ENCODE measurements around the gene CDC42BPG. TPM values are rescaled to one million over a fixed set of nuclear protein-coding genes. Genes with fewer than 3 reads are reported as not detected.

CDC42BPG gene
- total and polyA plus RNA-seq, 10 of the 15 experiments (the other 5 are each of a cell fraction or from before 2014, with no cell fraction given) = 0.02 to 1.3 (median 0.09) TPM; not detected in 1

DNA sequence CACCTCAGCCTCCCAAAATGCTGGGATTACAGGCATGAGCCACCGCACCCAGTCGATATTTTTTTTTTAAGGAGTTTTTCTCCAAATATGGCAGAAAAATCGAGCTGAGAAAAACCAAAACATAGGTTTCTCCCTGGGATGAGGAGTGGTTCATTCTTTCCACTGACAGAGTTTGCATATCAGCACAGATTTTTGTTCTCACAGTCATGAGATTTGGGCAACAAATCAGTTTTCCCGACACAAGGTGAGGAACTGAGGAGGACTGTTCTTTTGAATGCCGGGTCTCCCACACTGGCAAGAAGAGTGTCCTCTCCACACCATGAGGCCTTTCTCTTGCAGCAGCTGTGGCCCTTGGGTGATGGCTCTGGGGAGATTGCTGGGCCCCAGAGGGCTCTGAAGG is 37.8 kb upstream of the CDC42BPG start (continued):
- TF ChIP-seq, protein P1, sequence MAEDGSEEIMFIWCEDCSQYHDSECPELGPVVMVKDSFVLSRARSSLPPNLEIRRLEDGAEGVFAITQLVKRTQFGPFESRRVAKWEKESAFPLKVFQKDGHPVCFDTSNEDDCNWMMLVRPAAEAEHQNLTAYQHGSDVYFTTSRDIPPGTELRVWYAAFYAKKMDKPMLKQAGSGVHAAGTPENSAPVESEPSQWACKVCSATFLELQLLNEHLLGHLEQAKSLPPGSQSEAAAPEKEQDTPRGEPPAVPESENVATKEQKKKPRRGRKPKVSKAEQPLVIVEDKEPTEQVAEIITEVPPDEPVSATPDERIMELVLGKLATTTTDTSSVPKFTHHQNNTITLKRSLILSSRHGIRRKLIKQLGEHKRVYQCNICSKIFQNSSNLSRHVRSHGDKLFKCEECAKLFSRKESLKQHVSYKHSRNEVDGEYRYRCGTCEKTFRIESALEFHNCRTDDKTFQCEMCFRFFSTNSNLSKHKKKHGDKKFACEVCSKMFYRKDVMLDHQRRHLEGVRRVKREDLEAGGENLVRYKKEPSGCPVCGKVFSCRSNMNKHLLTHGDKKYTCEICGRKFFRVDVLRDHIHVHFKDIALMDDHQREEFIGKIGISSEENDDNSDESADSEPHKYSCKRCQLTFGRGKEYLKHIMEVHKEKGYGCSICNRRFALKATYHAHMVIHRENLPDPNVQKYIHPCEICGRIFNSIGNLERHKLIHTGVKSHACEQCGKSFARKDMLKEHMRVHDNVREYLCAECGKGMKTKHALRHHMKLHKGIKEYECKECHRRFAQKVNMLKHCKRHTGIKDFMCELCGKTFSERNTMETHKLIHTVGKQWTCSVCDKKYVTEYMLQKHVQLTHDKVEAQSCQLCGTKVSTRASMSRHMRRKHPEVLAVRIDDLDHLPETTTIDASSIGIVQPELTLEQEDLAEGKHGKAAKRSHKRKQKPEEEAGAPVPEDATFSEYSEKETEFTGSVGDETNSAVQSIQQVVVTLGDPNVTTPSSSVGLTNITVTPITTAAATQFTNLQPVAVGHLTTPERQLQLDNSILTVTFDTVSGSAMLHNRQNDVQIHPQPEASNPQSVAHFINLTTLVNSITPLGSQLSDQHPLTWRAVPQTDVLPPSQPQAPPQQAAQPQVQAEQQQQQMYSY (CRISPR knock-in tag; IDR thresholded peaks at IDR 0.05) = no peak
- TF ChIP-seq KDM1A (IDR thresholded peaks at IDR 0.05; ENCODE audit: borderline replicate concordance) (no peak), ZNF622 (IDR thresholded peaks at IDR 0.05) (no peak), ETV6 (conservative IDR thresholded peaks at IDR 0.05 in 1 of 2, IDR thresholded peaks at IDR 0.05 in 1 of 2; ENCODE audit: borderline replicate concordance in 1 of 2, low read depth in 1 of 2) (no peak), JUNB (IDR thresholded peaks at IDR 0.05) (no peak), CREB1 (IDR thresholded peaks at IDR 0.05; ENCODE audit: low read depth) (no peak), SRF (IDR thresholded peaks at IDR 0.05; ENCODE audit: low read depth in 2 of 2, low read length in 2 of 2) (no peak), SMAD5 (IDR thresholded peaks at IDR 0.05; ENCODE audit: low read depth) (no peak)
- TF ChIP-seq, protein P2, sequence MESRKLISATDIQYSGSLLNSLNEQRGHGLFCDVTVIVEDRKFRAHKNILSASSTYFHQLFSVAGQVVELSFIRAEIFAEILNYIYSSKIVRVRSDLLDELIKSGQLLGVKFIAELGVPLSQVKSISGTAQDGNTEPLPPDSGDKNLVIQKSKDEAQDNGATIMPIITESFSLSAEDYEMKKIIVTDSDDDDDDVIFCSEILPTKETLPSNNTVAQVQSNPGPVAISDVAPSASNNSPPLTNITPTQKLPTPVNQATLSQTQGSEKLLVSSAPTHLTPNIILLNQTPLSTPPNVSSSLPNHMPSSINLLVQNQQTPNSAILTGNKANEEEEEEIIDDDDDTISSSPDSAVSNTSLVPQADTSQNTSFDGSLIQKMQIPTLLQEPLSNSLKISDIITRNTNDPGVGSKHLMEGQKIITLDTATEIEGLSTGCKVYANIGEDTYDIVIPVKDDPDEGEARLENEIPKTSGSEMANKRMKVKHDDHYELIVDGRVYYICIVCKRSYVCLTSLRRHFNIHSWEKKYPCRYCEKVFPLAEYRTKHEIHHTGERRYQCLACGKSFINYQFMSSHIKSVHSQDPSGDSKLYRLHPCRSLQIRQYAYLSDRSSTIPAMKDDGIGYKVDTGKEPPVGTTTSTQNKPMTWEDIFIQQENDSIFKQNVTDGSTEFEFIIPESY (IDR thresholded peaks at IDR 0.05) = no peak
